IMR-90 (cell line): ENCODE data around the gene USB1.

Experiments used
- BHLHE40 ChIP-seq: fragments of 150-350 bp; IDR thresholded peaks from 2 replicates; pipeline ENCODE4 v1.6.1; 2016; ENCODE audit warnings: mild to moderate bottlenecking, low read depth, low read length
- CHD1 ChIP-seq: IDR thresholded peaks from 2 replicates; pipeline ENCODE4 v1.6.1; 2012; ENCODE audit warnings: low read depth, low read length, improper control_type of control experiment
- CTCF ChIP-seq: conservative IDR thresholded peaks from 2 replicates; pipeline ENCODE4 v1.5.1; 2012; ENCODE audit warnings: mild to moderate bottlenecking, low read depth, low read length, improper control_type of control experiment
- MXI1 ChIP-seq: IDR thresholded peaks from 2 replicates; pipeline ENCODE4 v1.6.1; 2012; ENCODE audit warnings: low read depth, mild to moderate bottlenecking, low read length, moderate library complexity, borderline replicate concordance
- POLR2A ChIP-seq: IDR thresholded peaks from 2 replicates; pipeline ENCODE4 v1.6.1; 2012; ENCODE audit warnings: mild to moderate bottlenecking, low read depth, low read length
- RCOR1 ChIP-seq: IDR thresholded peaks from 2 replicates; pipeline ENCODE4 v1.6.1; 2012; ENCODE audit warnings: mild to moderate bottlenecking, low read length, improper control_type of control experiment; ENCODE audit not compliant: insufficient replicate concordance
- RFX5 ChIP-seq: IDR thresholded peaks from 2 replicates; pipeline ENCODE4 v1.8.0; 2012; ENCODE audit warnings: low read depth, mild to moderate bottlenecking, low read length, moderate library complexity
- SMC3 ChIP-seq: fragments of 150-350 bp; IDR thresholded peaks from 2 replicates; pipeline ENCODE4 v1.6.1; 2016; ENCODE audit warnings: low read depth, mild to moderate bottlenecking, antibody characterized with exemption, low read length, moderate library complexity
- TF ChIP-seq, protein P1 (sequence below): fragments of 150-350 bp; IDR thresholded peaks from 2 replicates; pipeline ENCODE4 v1.6.1; 2017; ENCODE audit warnings: mild to moderate bottlenecking, antibody characterized with exemption, low read length, low read depth
- TF ChIP-seq, protein P2 (sequence below): fragments of 150-350 bp; IDR thresholded peaks from 2 replicates; pipeline ENCODE4 v1.6.1; 2016; ENCODE audit warnings: low read depth, mild to moderate bottlenecking, low read length, moderate library complexity, borderline replicate concordance

- TF ChIP-seq CTCF = no peak
- no peak for TF ChIP-seq POLR2A
- no peak for TF ChIP-seq CHD1
- no peak for TF ChIP-seq RFX5
- TF ChIP-seq, protein P1, sequence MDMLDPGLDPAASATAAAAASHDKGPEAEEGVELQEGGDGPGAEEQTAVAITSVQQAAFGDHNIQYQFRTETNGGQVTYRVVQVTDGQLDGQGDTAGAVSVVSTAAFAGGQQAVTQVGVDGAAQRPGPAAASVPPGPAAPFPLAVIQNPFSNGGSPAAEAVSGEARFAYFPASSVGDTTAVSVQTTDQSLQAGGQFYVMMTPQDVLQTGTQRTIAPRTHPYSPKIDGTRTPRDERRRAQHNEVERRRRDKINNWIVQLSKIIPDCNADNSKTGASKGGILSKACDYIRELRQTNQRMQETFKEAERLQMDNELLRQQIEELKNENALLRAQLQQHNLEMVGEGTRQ = no peak
- TF ChIP-seq SMC3 = no peak
- TF ChIP-seq, protein P2, sequence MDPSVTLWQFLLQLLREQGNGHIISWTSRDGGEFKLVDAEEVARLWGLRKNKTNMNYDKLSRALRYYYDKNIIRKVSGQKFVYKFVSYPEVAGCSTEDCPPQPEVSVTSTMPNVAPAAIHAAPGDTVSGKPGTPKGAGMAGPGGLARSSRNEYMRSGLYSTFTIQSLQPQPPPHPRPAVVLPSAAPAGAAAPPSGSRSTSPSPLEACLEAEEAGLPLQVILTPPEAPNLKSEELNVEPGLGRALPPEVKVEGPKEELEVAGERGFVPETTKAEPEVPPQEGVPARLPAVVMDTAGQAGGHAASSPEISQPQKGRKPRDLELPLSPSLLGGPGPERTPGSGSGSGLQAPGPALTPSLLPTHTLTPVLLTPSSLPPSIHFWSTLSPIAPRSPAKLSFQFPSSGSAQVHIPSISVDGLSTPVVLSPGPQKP = no peak
- no peak for TF ChIP-seq RCOR1
- TF ChIP-seq MXI1 = no peak
- no peak for TF ChIP-seq BHLHE40
Measured at GRCh38 chr16:58036943-58037342, 35.7 kb downstream of the USB1 start.
